GM18505 (cell line): ENCODE results near the gene NLRX1.
A peak's percentile ranks its signal among the peaks of the same experiment; 100 is the strongest.
"Not testable (repeated sequence)": the region's sequence is repeated elsewhere in the genome, so short reads cannot be mapped to it uniquely, and the experiment has no call there.

Experiments
- ATAC-seq: cut with Tn5 transposase; IDR thresholded peaks from one replicate; pipeline ENCODE4 v1.9.1; 2021; ENCODE audit not compliant: unreplicated experiment
- POLR2A ChIP-seq: IDR thresholded peaks from 4 replicates; pipeline ENCODE4 v1.6.1; 2011; ENCODE audit warnings: borderline replicate concordance; ENCODE audit not compliant: insufficient read depth, insufficient read length; ENCODE audit errors: extremely low read depth

Gene NLRX1, protein sequence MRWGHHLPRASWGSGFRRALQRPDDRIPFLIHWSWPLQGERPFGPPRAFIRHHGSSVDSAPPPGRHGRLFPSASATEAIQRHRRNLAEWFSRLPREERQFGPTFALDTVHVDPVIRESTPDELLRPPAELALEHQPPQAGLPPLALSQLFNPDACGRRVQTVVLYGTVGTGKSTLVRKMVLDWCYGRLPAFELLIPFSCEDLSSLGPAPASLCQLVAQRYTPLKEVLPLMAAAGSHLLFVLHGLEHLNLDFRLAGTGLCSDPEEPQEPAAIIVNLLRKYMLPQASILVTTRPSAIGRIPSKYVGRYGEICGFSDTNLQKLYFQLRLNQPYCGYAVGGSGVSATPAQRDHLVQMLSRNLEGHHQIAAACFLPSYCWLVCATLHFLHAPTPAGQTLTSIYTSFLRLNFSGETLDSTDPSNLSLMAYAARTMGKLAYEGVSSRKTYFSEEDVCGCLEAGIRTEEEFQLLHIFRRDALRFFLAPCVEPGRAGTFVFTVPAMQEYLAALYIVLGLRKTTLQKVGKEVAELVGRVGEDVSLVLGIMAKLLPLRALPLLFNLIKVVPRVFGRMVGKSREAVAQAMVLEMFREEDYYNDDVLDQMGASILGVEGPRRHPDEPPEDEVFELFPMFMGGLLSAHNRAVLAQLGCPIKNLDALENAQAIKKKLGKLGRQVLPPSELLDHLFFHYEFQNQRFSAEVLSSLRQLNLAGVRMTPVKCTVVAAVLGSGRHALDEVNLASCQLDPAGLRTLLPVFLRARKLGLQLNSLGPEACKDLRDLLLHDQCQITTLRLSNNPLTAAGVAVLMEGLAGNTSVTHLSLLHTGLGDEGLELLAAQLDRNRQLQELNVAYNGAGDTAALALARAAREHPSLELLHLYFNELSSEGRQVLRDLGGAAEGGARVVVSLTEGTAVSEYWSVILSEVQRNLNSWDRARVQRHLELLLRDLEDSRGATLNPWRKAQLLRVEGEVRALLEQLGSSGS

DNA sequence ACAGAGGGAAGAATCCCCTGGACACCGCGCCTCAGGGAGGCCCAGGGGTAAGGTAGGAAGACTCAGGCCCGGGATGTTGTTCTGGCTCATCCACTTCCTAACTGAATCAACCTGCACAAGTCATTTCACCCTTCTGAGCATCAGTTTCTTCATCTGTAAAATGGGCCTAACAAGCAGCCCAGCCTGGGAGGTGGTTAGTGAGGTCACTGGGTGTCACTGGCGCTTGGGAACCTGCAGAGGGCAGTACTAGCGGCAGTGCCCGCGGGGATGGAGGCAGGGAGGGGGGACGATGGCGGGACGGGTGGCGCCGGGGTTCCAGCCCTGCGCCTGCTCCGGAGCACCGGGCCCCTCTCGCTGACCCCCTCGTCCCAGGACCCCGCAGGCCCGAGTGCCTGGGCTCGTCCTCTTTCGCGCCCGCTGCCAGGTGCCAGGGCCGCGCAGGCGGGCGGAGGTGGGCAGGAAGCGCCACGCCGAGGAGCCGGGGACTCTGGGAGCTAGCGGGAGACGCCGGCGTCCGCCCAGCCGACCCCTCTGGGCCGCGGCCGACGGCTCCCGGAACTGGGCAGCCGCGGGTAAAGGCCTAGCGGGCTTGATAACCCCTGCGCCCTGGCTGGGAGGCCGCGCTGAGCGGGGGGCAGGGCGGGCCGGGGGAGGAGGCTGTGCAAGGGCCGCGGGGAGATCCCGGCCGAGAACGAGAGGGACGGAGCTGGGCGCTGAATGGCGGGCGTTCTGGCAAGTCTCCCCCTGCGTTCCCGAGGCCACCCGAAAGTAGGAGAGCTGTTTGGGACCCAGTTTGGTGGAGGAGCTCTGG is at the start of gene NLRX1:
Gene NLRX1, plus strand, starts transcription at position 255 of the 811 bp plus-strand sequence. CDS start 2,679 bp downstream, outside the sequence.
- TF ChIP-seq POLR2A = peak; percentile 80

DNA sequence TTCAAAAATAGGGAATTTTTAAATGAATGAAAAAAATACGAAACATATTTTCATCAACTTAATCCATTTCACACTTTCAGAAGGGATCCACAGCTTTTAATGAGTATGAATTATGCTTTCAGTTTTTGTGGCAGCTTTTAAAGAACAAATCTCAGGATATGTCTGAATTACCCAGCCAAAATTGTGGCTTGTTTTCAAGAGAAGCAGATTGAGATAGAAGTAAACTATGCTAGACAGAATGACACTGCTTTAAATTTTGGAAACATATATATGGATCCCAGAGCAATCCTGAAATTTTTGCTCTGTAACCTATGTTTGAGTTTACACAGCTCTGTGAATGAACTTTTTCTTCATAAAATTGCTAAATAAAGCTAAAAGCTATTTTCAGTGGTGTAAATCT is 49.6 kb upstream of the NLRX1 start:
- no peak for TF ChIP-seq POLR2A
- ATAC-seq = no peak

More for the DNA sequence above, at the start of gene NLRX1:
- peak; percentile 88 for ATAC-seq

DNA sequence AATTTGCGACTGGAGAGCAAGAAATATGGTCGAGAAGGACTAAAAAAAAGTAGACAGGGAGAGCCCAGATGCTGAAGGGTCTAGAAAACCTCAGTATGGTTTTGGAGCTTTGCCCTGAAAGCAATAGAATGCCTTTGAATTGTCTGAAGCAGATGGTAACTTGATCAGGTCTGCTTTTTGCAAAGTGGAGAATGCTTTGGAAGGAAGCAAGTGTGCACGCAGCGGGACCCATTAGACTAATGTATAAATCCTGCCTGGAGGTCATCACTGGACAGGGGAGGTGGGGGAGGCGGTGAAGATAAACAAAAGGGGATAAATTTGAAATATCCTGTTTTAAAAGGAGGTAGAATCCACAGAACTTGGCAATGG is 47.9 kb upstream of the NLRX1 start:
- ATAC-seq = no peak
- TF ChIP-seq POLR2A = no peak

DNA sequence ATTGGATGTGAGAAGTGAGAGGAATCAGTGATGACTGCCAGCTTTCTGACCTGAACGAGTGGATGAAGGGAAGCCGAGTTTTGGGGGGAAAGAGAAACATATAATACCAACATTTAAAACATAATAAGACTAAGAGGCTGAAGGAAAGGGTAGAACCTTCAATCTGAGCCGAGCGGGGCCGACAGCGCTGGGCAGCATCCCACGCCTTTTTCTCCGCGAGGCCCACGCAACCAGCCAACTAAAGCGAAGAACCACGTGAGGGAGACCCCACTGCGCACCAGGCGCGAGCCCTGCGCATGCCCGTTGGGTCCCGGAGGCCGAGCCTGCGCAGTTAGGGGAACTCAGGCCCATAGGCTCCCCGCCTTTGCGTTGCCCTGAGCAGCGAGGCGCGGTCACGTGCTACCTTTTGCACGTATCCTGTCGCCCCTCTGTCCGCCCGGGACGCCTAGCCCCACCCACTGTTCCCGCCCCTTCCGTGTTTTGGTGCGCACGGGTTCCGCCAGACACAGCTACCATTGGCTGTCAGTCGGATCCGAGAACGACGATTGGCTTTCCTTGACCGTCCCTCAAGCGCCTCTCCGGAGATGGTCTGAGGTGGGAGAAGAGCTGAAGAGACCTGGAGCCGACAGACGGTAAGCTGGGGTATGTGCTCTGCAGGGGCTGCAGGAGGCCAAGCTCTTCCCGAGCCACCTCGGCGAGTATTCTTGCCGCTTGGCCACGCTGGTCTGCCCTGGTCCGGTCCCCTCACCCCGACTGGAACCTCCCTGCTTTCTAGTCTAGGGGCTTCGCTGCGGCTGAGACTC is 47.3 kb upstream of the NLRX1 start, which contains the start of gene HINFP:
Gene HINFP, plus strand, starts transcription at position 573 of the 803 bp plus-strand sequence. CDS start 5,365 bp downstream, outside the sequence.
- TF ChIP-seq POLR2A = peak; percentile 78
- peak; percentile 95 for ATAC-seq

DNA sequence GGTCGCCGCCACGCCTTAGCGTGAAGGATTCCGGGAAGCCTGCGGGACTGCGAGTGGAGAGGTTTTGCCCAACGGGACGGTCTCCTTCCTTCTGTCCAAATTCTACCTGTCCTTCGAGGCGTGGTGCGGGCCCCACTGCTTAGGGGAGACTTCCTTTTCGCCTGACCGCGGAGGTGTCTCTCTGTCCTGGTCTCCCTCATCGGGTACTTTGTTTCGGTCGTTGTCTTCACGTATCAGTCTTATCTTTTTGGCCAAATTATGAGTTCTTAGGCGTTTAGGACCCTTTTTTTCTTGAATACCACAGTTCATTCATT is 46.8 kb upstream of the NLRX1 start:
- no peak for TF ChIP-seq POLR2A
- peak; percentile 15 for ATAC-seq

DNA sequence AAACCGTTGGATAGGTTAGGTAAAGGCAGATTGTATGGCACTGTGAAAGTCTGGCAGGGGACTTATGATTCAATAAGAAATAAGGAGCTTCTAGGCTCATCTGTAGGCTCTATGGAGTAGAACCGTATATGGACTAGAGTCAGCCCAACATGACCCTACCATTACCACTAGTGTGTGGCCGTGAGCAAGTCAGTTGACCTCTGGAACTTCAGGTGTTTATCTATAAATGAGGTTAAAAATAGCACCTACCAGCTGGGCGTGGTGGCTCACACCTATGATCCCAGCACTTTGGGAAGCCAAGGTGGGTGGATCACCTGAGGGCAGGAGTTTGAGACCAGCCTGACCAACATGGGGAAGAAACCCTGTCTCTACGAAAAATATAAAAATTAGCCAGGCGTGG is 42.7 kb upstream of the NLRX1 start:
- no peak for ATAC-seq
- TF ChIP-seq POLR2A = no peak

DNA sequence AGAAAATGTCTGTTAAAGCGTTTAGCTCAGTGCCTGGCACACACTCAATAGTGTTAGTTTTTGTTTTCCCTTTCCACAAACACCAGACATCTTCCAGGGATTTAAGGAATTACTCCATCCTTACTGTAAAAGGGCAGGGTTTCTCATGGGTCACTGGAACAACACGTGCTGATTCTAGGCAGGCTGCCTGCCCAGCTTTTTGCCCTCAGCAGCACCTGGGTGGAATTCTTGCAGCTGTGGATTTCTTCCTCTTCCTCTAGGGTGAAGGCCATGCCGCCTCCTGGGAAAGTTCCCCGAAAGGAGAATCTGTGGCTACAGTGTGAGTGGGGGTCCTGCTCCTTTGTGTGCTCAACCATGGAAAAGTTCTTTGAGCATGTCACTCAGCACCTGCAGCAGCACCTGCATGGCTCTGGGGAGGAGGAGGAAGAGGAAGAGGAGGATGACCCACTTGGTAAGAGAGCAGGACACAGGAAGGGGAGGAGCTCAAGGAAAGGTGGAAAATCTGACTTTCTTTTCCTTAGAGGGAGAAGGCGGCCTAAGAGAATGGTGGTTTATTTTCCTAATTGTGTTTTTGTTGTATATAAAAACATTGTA is 41.8 kb upstream of the NLRX1 start:
- ATAC-seq = no peak
- no peak for TF ChIP-seq POLR2A

DNA sequence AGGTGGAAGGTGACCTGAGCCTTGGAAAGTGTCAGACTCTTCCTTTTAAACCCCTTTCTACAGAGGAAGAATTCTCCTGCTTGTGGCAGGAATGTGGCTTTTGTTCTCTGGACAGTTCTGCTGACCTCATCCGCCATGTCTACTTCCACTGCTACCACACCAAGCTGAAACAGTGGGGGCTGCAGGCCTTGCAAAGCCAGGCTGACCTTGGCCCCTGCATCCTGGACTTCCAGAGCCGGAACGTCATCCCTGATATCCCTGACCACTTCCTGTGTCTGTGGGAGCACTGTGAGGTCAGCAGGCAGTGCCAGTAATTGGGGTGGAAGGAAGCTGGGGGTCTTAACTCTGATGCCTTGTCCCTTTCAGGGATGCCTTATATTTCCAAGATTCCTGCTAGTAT is 37.9 kb upstream of the NLRX1 start:
- ATAC-seq = no peak
- no peak for TF ChIP-seq POLR2A

DNA sequence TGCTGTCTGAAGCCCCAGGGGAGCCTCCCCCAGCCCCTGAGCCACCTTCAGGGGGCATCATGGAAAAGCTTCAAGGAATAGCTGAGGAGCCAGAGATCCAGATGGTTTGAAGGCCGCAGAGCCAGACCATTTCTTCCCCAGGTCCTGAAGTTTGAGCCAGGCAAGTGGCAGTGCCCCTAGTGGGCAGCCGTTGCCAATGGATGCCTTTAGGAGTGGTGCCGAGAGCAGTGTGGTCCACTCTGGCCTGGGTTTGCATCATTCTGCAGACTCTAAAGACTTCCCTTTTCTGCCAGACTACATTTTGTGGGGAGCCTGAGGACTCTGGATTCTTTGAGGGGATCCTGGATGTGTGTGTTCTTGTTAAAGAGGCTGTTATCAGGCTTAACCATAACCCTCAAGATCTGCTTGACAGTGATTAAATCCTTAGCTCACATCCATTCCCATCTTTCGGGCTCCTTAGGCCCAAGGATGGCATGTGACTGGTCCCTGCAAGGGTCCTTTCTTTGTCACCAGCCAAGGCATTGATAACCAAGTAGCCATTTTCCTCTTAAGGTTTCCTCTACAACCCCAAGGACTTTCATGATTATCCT is 34.0 kb upstream of the NLRX1 start:
- no peak for TF ChIP-seq POLR2A
- ATAC-seq = no peak

DNA sequence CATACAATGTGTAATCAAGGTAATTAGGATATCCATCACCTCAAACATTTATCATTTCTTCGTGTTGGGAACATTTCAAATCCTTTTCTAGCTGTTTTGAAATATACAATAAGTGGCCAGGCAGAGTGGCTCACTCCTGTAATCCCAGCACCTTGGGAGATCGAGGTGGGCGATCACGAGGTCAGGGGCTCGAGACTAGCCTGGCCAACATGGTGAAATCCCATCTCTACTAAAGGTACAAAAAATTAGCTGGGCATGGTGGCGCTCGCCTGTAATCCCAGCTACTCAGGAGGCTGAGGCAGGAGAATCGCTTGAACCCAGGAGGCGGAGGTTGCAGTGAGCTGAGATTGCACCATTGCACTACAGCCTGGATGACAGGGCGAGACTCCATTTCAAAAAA is 29.2 kb upstream of the NLRX1 start:
- not testable (repeated sequence) for ATAC-seq

DNA sequence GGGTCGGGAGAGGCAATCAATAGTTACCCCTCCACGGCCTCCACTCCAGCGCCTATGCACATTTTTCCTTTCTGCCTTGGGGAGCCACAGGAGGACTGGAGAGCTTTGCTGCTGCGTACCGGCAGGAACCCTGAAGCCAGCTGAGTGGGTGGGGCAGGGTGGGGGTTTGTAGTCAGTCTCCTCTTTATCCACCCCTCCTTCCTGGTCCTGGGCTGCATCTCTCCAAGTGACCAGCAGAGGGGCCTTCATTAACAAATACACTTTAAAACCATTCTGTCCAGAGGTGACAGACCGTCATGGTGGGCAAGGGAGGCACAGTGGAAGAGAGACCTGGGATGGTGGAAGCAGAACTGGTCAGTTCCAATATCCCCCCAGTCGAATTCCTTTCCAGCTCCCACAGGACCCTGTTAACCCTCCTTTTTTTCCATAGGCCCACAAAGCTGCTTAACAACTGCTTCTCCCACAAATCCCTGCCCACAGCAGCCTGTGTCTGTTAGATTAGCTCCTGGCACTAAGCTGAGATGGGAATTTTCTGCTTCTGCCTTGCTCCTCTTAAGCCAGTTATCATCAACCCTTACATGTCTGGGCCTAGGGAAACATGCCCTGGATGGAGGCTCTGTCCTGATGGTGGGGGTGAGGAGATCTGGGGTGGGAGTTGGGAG is 23.6 kb upstream of the NLRX1 start:
- no peak for ATAC-seq

More for the DNA sequence above, 23.6 kb upstream of the NLRX1 start:
- no peak for TF ChIP-seq POLR2A
